AG09309 (cell line): Measurements from ENCODE around the gene KMO.
A peak's percentile ranks its signal among the peaks of the same experiment; 100 is the strongest.

ENCODE experiments used
- DNase-seq: peaks from one replicate; pipeline ENCODE4 v3.0.0-alpha.2; 2010; ENCODE audit warnings: low read depth
- H3K4me3 ChIP-seq: 2 replicates; pipeline ENCODE4 v1.5.1; 2011; ENCODE audit warnings: mild to moderate bottlenecking, low read depth, low read length, moderate library complexity; ENCODE audit not compliant: control insufficient read depth
- CTCF ChIP-seq: IDR thresholded peaks from 2 replicates; pipeline ENCODE4 v1.5.1; 2011; ENCODE audit warnings: mild to moderate bottlenecking, low read depth, low read length, inconsistent platforms; ENCODE audit not compliant: insufficient read depth, control insufficient read depth; ENCODE audit errors: missing control alignments

Gene KMO

GRCh38 chr1:241610056-241610815 is 78.1 kb downstream of the KMO start:
- no peak for DNase-seq
- TF ChIP-seq CTCF = no peak
- H3K4me3 ChIP-seq = no peak overlapping the region

- peak; percentile 52 for TF ChIP-seq CTCF
- no peak overlapping the region for H3K4me3 ChIP-seq
- peak; percentile 27 for DNase-seq
These were observed 78.9 kb downstream of the KMO start for GRCh38 chr1:241611063-241611462.

- no peak overlapping the region for H3K4me3 ChIP-seq
- DNase-seq = no peak
- no peak for TF ChIP-seq CTCF
These were observed 79.6 kb downstream of the KMO start for GRCh38 chr1:241611736-241612135.

- TF ChIP-seq CTCF = no peak
- DNase-seq = peak; percentile 69
- no peak overlapping the region for H3K4me3 ChIP-seq
These were observed 80.6 kb downstream of the KMO start for GRCh38 chr1:241612533-241613477.

GRCh38 chr1:241614144-241614543 is 82.0 kb downstream of the KMO start:
- TF ChIP-seq CTCF = no peak
- no peak for DNase-seq
- no peak overlapping the region for H3K4me3 ChIP-seq

GRCh38 chr1:241614572-241614971 is 82.4 kb downstream of the KMO start:
- DNase-seq = no peak
- TF ChIP-seq CTCF = no peak
- no peak overlapping the region for H3K4me3 ChIP-seq
